C4-2B (cell line): ENCODE data around the gene SETMAR.

ENCODE experiments used
- H3K27ac ChIP-seq: fragments of 450-650 bp; 2 replicates; pipeline ENCODE4 v1.5.1; 2017
- ZFX ChIP-seq: fragments of 450-650 bp; IDR thresholded peaks from 2 replicates; pipeline ENCODE4 v1.6.1; 2017
- TF ChIP-seq, protein P1 (sequence below): fragments of 450-650 bp; conservative IDR thresholded peaks from 2 replicates; pipeline ENCODE4 v1.5.1; 2017; ENCODE audit warnings: mild to moderate bottlenecking

The SETMAR gene

DNA sequence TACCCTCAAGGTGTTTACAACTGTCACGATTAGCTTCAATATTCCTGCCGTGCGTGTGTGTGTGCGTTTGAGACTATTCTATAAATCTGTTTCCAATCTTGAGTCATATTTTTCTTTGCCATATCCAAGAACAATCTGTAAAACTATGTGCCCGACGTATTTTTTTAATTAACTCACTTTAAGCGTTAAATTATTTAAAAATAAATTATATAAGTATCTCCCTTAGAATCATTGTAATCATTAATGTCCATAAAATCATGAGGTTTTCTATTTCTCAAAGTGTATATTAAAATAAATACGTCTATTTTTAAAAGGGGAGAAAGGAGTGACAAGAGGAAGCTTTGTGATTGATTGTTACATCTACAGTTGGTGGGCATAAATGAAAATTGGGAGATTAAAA lies 2.9 kb downstream of the SETMAR start:
- TF ChIP-seq, protein P1, sequence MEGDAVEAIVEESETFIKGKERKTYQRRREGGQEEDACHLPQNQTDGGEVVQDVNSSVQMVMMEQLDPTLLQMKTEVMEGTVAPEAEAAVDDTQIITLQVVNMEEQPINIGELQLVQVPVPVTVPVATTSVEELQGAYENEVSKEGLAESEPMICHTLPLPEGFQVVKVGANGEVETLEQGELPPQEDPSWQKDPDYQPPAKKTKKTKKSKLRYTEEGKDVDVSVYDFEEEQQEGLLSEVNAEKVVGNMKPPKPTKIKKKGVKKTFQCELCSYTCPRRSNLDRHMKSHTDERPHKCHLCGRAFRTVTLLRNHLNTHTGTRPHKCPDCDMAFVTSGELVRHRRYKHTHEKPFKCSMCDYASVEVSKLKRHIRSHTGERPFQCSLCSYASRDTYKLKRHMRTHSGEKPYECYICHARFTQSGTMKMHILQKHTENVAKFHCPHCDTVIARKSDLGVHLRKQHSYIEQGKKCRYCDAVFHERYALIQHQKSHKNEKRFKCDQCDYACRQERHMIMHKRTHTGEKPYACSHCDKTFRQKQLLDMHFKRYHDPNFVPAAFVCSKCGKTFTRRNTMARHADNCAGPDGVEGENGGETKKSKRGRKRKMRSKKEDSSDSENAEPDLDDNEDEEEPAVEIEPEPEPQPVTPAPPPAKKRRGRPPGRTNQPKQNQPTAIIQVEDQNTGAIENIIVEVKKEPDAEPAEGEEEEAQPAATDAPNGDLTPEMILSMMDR = no peak
- TF ChIP-seq ZFX = no peak

DNA sequence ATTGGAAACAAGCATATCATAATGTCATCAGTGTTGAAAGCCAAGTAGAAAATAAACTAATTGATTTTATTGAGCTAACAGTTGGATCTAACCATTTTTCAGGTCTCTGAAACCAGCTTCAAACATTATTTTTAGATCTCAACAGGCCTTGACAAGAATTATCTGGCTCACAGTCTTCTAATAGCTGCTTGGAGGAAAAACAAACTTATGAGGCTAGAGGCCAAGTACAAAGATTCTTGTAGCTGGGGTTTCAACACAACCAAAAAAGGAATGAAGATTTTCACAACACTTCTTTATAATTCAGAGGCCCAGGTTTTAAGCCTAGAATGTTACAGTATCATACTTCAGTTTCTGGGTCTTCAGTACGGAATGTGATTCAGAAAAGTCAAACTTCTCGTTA lies 3.7 kb downstream of the SETMAR start:
- H3K27ac ChIP-seq = no peak overlapping the region
- TF ChIP-seq, protein P1 = no peak
- no peak for TF ChIP-seq ZFX

More for the DNA sequence above, 2.9 kb downstream of the SETMAR start:
- H3K27ac ChIP-seq = no peak overlapping the region

DNA sequence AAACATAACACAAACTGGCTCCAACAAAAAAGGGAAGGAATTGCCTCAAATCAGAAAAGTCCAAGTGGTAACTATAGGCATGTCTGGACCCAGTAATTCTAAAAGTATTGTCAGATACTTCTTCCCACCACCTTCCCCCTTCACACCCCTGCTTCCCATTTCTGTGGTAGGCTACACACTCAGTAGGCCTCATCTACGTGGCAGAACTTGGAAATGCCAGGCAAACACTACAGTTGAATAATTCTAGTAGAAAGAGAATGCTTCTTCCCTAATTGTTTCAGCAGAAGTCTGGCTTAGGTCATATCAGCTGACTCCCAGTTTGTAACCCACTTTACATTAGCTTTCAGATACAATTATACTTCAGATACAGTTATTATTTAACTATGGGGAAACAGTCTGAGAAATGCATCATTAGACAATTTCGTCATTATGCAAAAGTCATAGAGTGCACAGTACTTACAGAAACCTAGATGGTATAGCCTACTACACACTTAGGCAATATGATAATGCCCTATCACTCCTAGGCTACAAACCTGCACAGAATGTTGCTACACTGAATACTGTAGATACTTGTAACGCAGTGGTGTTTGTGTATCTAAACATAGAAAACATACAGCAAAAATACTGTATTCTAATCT lies 6.4 kb downstream of the SETMAR start:
- TF ChIP-seq ZFX = no peak
- TF ChIP-seq, protein P1 = no peak
- no peak overlapping the region for H3K27ac ChIP-seq

DNA sequence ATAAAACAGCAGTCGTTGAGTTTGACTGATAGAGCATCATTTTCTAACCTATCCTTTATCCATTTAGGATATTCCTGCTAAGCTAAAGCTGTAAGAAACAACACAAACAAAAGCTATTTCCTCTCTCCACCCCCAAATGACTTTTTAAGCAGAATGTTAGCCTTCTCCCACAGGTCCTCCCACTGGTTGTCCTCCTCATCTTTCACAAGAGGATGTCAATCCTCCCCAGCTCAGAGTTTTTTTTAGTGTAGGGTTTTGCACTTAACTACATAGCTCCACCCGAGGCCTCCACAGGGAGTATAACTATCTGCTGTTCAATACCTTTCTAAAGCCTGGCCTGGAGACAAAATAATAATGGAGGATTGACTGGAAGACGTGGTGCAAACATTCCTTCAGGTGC lies 7.8 kb downstream of the SETMAR start:
- H3K27ac ChIP-seq = no peak overlapping the region
- TF ChIP-seq ZFX = no peak
- TF ChIP-seq, protein P1 = no peak

DNA sequence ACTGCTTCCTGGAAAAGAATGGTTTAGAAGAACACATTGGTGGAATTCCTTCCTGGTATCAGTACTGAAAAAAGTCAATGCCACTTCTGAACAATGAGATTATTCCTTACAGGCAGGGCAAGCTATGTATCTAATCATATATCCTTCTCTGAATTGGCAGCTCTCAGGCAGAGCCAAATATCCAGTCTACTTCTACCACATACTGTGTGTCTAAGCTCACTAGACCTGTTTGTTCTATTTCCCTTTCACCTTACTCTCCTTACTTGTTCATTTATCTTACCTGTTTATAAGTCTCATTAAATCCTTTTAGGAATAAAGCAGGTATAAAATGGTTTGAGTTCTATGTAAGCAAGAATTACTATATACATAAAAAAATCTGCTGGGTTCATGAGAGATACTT lies 8.3 kb downstream of the SETMAR start:
- no peak for TF ChIP-seq ZFX
- TF ChIP-seq, protein P1 = no peak
- H3K27ac ChIP-seq = no peak overlapping the region

DNA sequence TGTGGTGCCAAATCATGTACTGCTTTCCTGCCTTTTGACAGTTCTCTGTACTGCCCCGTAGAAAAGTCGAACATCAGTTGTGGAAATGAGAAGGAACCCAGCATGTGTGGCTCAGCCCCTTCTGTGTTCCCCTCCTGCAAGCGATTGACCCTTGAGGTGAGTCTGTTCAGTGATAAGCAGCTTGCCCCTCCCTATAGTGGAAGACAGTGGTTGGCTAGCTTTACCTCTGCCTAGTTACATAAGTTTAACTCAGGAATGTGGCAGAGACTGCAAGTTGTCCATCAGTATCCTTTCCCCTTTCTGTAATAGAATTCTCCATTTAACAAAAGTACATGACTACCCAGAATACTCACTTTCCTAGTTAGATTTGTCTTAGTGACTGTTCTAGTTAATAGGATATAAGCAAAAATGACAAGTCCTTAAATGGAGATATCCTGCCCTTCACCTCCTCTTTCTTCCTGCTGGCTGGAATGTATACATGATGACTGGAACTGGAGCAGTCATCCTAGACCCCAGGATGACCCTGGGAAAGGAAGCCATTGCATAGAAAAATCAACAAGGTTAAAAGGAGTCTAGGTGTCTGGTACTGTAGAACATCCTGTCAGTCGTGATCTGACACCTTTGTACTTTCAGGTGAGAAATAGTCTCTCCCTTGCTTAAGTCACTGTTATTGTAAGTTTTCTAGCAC lies 10.6 kb downstream of the SETMAR start:
- TF ChIP-seq, protein P1 = no peak
- TF ChIP-seq ZFX = no peak
- H3K27ac ChIP-seq = no peak overlapping the region

DNA sequence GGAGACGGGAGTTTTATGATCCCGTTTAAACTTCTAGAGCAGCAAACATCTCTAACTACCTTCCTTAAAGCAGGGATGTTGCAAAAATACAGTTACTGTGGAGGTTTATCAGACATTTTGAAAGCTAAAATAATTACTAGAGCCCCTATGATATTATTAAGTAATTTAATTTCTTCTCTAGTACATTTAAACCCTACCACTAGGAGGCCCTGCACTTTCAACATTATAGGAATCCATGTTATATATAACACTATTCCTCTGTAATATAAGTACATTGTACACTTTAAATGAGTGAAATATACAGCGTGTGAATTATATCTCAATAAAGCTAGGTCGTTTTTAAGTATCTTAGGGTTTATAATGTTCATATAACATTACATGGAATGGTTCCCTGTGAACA lies 11.5 kb downstream of the SETMAR start:
- TF ChIP-seq, protein P1 = peak; percentile 55
- TF ChIP-seq ZFX = no peak
- H3K27ac ChIP-seq = no peak overlapping the region
